Subcutaneous abdominal adipose tissue (tissue), 5 donors: Measurements from ENCODE around the gene OR6V1.

ENCODE experiments used
- H3K27ac ChIP-seq: one replicate; pipeline ENCODE4 v1.7.0; 2013; ENCODE audit warnings: low read depth, mild to moderate bottlenecking, inconsistent platforms, low read length, moderate library complexity
- H3K27me3 ChIP-seq, 5 donors: one replicate each; pipeline ENCODE4 v1.7.0; 2013; ENCODE audit warnings: low read length in 5 of 5, inconsistent platforms in 1 of 5; ENCODE audit not compliant: control insufficient read depth in 5 of 5, insufficient read depth in 4 of 5
- H3K36me3 ChIP-seq, 5 donors: one replicate each; pipeline ENCODE4 v1.7.0; 2013; ENCODE audit warnings: low read length in 5 of 5; ENCODE audit not compliant: control insufficient read depth in 5 of 5, insufficient read depth in 5 of 5
- H3K4me1 ChIP-seq, 5 donors: one replicate each; pipeline ENCODE4 v1.7.0; 2013; ENCODE audit warnings: low read length in 5 of 5, mild to moderate bottlenecking in 3 of 5, moderate library complexity in 1 of 5; ENCODE audit not compliant: control insufficient read depth in 5 of 5, insufficient read depth in 5 of 5
- H3K4me3 ChIP-seq, 5 donors: one replicate each; pipeline ENCODE4 v1.7.0; 2013; ENCODE audit warnings: low read length in 5 of 5, low read depth in 1 of 5
- H3K9ac ChIP-seq, 5 donors: one replicate each; pipeline ENCODE4 v1.7.0; 2013; ENCODE audit warnings: low read length in 5 of 5, mild to moderate bottlenecking in 4 of 5, moderate library complexity in 3 of 5
- H3K9me3 ChIP-seq, 5 donors: one replicate each; pipeline ENCODE4 v1.7.0; 2013; ENCODE audit warnings: low read length in 5 of 5; ENCODE audit not compliant: control insufficient read depth in 5 of 5
- donor health status: healthy.
- donor health status: healthy.
- donor health status: healthy.
- donor health status: healthy.
- donor health status: healthy.

Gene OR6V1

DNA sequence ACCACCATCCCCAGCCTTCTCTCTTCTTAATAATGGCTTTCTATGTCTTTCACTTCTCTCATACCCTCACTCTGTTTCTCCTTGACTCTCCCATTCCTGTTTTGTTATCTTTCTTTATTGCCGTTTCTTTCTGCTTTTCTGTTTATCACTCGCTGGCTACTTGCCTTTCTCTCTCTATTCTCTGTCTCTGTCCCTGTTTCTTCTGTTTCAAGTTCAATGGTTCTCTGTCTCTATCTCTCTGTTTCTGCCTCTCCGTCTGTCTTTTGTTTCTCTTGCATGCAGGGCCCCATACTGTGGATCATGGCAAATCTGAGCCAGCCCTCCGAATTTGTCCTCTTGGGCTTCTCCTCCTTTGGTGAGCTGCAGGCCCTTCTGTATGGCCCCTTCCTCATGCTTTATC lies at the start of gene OR6V1:
TSS of gene OR6V1 (plus strand) at position 301 of the 400 bp plus-strand sequence. CDS start at position 301, 0 bp downstream.
- H3K9me3 ChIP-seq, result no peaks in the 10 kb centered on the region
- H3K27ac ChIP-seq, result no peak within 1 kb of the TSS
- H3K36me3 ChIP-seq, result no peaks in the 10 kb centered on the region
- peaks cover 0 to 16% (median 13%) of the 10 kb centered on the region in 5 donors for H3K4me1 ChIP-seq
- H3K27me3 ChIP-seq, result peaks cover 0 to 6% (median 0%) of the 10 kb centered on the region in 5 donors
- no peak within 1 kb of the TSS for H3K9ac ChIP-seq
- H3K4me3 ChIP-seq, result no peak within 1 kb of the TSS

DNA sequence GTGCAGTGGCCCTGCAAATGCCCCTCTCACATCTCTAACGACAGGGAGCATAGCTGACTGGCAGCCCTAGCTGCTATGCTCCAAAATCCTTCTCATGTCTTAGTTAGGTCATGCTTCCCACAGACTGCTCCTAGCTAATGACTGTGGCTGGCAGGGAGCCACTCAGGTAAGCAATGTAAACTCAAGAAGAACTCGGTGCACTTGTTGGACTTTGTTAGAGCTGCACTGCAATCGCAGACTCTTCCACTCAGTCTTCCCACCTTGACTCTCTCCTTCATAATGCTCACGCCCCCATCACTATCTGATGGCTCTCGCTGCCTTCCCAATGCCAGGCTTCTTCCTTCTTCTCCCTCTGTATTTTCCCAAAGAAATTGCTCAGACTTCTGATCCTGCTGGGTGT lies 49.2 kb upstream of the OR6V1 start:
- H3K9ac ChIP-seq, result no peak overlapping the region
- H3K36me3 ChIP-seq, result no peaks in the 10 kb centered on the region
- no peaks in the 10 kb centered on the region for H3K9me3 ChIP-seq
- H3K27me3 ChIP-seq, result peaks cover 0 to 3% (median 0%) of the 10 kb centered on the region in 5 donors
- no peak overlapping the region for H3K27ac ChIP-seq
- H3K4me3 ChIP-seq, result peak overlapping the region in 4 of 5 donors; percentile 33 to 58 (median 44)
- H3K4me1 ChIP-seq, result peaks cover 0 to 9% (median 5%) of the 10 kb centered on the region in 5 donors

DNA sequence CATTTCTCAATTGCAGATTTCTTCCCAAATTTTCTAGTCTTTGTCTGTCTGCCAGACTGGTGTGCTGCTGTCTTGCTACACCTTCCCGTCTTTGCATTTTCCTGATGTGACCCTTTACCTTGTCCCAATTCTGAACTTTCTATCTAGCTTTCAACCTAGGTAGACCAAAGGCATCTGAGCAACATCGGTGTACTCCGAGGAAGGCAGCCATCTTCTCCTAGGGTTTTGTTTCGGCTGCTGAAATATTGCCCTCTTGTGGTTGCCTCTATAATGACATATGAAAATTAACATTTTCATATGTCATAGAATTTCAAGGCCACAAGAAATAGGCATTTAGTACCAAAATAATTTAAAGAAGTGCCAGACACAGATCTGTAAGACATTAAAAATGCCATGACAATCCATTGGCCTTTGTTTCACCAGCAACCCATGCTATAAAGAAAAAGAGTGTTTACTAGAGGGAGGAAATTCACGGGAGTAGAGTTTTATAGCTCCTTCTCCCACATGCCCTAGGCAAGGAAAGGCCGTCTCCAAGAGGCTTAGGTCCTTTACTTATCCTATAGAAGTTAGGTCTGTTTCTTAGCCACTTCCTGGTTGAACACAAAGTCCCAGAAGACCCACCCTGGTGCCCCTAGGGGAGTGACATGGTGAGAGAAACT lies 48.6 kb upstream of the OR6V1 start:
- Histone ChIP-seq H3K27me3 (peaks cover 0 to 3% (median 0%) of the 10 kb centered on the region in 5 donors), H3K36me3 (no peaks in the 10 kb centered on the region), H3K4me3 (peak overlapping the region; percentile 17 to 58 (median 36)), H3K9me3 (no peaks in the 10 kb centered on the region), H3K9ac (no peak overlapping the region), H3K27ac (no peak overlapping the region), H3K4me1 (peaks cover 0 to 9% (median 5%) of the 10 kb centered on the region in 5 donors)

GRCh38 chr7:143005632-143006260 lies 46.4 kb upstream of the OR6V1 start:
- Histone ChIP-seq H3K36me3 (no peaks in the 10 kb centered on the region), H3K9me3 (no peaks in the 10 kb centered on the region), H3K9ac (no peak overlapping the region), H3K4me1 (peaks cover 0 to 5% (median 4%) of the 10 kb centered on the region in 5 donors), H3K27me3 (peaks cover 0 to 3% (median 0%) of the 10 kb centered on the region in 5 donors), H3K4me3 (no peak overlapping the region), H3K27ac (no peak overlapping the region)

DNA sequence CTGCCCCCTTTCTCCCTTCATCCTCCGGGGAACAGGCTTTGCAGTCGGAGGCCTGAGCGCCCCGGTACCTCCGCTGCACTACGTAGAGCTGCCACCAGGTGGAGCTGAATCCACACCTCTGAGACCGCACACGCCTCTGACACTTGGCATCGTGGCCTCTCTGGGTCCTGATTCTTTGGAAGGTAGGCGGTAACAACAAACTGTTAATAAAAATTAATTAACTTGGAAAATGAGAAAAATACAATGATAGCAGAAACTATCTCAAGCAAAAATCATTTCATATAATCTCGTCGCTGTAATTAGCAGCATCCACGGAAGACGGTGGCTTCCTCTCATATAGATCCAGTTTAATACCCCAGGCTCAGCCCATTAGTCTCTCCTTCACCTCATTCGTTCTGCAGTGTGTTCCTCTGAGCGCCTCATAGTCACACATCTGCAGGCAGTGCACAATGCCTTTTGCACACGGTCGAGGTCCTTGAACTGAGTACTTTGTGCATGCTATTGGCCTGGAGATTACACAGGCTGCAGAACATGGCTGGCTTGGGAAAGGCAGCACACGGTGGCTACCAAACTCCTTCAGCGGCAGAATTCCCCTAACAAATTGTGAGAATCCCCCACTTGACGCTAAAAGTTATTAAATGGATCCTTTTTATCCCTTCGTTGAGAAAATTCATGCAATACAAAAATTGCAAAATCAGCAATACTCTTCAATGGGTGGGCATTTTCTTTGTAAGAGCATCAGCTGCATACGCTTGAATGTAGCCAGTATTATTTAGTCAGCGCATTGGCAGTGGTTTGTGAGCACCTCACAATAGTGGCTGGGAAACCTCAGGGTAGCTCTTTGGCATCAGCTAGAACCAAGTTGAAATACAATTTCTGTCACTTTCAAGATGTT lies 43.9 kb upstream of the OR6V1 start:
- Histone ChIP-seq H3K4me1 (peaks cover 0 to 2% (median 1%) of the 10 kb centered on the region in 5 donors), H3K27me3 (peaks cover 0 to 3% (median 0%) of the 10 kb centered on the region in 5 donors), H3K9me3 (no peaks in the 10 kb centered on the region), H3K9ac (no peak overlapping the region), H3K27ac (no peak overlapping the region), H3K4me3 (no peak overlapping the region), H3K36me3 (no peaks in the 10 kb centered on the region)

GRCh38 chr7:143012001-143012400 lies 40.1 kb upstream of the OR6V1 start:
- H3K36me3 ChIP-seq, result no peaks in the 10 kb centered on the region
- H3K4me3 ChIP-seq, result no peak overlapping the region
- H3K9ac ChIP-seq, result no peak overlapping the region
- H3K9me3 ChIP-seq, result no peaks in the 10 kb centered on the region
- no peak overlapping the region for H3K27ac ChIP-seq
- H3K4me1 ChIP-seq, result peaks cover 0 to 8% (median 2%) of the 10 kb centered on the region in 5 donors
- no peaks in the 10 kb centered on the region for H3K27me3 ChIP-seq

- Histone ChIP-seq H3K36me3 (no peaks in the 10 kb centered on the region), H3K4me1 (peaks cover 0 to 8% (median 2%) of the 10 kb centered on the region in 5 donors), H3K4me3 (no peak overlapping the region), H3K9ac (no peak overlapping the region), H3K9me3 (no peaks in the 10 kb centered on the region), H3K27ac (no peak overlapping the region), H3K27me3 (no peaks in the 10 kb centered on the region)
These were observed 39.7 kb upstream of the OR6V1 start for GRCh38 chr7:143012409-143012808.

- Histone ChIP-seq H3K27ac (no peak overlapping the region), H3K27me3 (no peaks in the 10 kb centered on the region), H3K9me3 (no peaks in the 10 kb centered on the region), H3K4me3 (no peak overlapping the region), H3K9ac (no peak overlapping the region), H3K4me1 (peaks cover 0 to 8% (median 2%) of the 10 kb centered on the region in 5 donors), H3K36me3 (no peaks in the 10 kb centered on the region)
These were observed 38.7 kb upstream of the OR6V1 start for GRCh38 chr7:143013473-143013872.

DNA sequence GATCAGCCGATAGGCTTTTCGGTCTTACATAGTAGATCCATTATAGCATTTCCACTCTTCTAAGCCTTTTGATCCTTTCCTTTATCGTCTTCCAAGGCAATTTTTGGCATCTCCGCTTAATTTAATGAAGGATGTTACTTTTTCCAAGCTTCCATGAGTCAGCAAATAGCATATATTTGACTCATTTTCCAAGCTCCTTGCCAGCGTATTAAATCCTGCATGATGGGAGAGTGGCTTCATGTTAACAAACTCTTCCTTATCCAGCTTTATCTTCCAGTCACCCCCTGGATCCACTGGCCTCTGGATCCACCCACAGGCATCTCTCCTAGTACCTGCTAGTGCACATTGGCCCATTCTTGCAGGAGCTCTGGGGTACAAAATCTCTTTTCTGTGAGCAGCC lies 38.2 kb upstream of the OR6V1 start:
- H3K4me1 ChIP-seq, result peaks cover 0 to 8% (median 2%) of the 10 kb centered on the region in 5 donors
- H3K27me3 ChIP-seq, result no peaks in the 10 kb centered on the region
- no peaks in the 10 kb centered on the region for H3K36me3 ChIP-seq
- H3K4me3 ChIP-seq, result no peak overlapping the region
- no peak overlapping the region for H3K9ac ChIP-seq
- no peak overlapping the region for H3K27ac ChIP-seq
- no peaks in the 10 kb centered on the region for H3K9me3 ChIP-seq
